Hematopoietic multipotent progenitor cell treated with erythropoietin and hydrocortisone succinate and interleukin-3 and kit ligand, for 6 days (in vitro differentiated cells): ENCODE results near the gene TGM4.
"Not testable (repeated sequence)": the region's sequence is repeated elsewhere in the genome, so short reads cannot be mapped to it uniquely, and the experiment has no call there.

ENCODE experiments used
- DNase-seq: peaks from one replicate; pipeline ENCODE4 v3.0.0-alpha.2; 2015

Gene TGM4

DNA sequence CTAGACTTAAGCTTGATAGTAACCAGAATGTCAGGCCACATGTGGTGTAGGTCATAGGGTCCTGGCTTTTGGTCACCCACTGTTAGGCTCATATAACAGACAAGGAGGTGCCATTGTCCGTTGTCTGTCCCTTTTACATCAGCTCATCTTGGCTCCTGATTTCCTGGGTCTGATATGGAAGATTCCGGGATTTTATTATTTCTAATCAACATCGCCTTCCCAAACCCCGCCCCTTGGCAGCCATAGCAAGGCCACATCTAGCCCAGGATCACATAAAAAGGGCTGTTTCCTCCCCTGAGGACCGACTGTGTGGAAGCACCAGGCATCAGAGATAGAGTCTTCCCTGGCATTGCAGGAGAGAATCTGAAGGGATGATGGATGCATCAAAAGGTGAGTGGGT is at the start of gene TGM4:
TGM4 (plus strand) TSS at position 301 of the 400 bp plus-strand sequence; CDS start at position 372, 71 bp downstream.
- no peak for DNase-seq

DNA sequence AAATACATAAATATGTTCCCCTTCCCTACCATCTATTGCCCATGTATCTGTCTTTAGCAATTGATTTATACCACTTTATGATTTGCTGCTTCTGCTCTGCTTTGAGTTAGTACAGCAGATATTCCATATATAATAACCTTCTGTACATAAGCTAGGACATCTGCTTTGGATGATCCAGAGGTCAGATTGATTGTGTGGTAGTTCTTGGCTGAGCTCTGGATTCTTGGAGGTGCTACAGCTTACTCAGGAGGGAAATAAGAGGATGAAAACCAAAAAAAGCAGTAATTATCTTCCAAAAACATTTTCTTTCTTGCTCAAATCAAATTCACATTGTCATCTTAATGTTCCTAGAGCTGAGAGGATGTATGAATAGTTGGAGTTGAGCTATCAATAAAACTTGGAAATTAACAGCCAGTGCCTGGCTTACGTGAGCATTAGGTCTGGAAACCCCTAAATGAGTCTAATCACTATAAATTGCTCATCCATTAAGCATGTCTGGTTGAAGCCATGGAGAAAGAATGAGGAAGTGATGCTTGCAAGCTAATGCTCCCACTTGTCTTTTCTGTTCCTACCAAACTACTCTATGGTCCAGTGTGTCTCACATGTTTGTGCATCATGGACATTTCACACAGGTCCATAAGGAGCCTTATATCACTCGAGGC is 49.0 kb upstream of the TGM4 start:
- DNase-seq, result no peak

DNA sequence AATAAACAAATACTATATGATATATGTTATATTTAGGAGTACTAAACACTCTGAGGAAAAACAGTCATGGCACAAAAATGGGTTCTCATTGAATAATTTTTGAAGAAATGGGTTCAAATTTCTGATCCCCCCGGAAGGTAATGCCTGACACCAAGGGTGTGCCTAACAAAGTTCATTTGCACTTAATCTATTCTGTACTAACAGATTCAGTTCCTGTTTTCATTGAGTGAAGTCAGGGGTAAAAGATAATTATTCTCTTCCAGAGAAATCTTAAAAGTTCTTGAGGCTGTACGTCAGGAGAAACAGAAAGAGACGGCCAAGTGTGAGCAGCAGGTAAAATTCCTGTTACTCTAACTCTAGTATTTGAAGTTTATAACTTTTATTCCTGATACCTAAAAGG is 47.2 kb upstream of the TGM4 start:
- no peak for DNase-seq

DNA sequence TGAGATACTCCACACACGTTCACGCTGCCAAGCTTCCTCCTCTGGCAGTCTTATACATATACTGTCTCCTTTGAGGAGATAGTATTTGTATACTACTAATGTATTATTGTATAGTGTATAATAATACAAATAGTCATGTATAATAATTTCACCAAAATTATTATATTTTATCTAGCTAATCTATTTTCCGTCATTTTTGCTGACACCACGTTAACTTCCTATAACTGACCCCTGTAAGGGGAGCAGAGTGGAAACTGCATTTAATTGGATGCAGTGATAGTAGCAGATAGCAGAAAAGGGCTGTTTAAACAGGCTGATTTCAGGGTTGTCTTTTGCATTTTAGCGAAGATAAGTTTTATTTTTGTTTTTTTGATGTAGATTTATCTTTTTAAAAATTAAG is 43.2 kb upstream of the TGM4 start:
- no peak for DNase-seq

DNA sequence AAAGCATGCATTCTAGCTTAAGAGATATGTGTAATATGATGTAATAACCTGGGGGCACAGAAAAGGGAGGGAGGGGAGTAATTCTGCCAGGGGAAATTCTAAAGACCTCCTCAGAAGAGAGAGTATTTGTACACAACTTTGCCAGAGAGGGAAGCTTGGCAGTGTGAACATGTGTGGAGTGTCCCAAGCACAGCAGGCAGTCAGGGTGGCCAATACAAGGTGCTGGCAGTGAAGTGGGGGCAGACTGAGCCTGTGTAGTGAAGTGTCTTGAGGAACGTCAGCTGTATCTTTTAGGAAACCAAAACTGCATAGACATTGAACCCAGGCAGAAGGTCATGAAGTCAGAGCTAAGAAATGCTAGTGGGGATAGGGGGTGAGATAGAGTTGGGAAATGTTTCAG is 42.4 kb upstream of the TGM4 start:
- DNase-seq, result no peak

DNA sequence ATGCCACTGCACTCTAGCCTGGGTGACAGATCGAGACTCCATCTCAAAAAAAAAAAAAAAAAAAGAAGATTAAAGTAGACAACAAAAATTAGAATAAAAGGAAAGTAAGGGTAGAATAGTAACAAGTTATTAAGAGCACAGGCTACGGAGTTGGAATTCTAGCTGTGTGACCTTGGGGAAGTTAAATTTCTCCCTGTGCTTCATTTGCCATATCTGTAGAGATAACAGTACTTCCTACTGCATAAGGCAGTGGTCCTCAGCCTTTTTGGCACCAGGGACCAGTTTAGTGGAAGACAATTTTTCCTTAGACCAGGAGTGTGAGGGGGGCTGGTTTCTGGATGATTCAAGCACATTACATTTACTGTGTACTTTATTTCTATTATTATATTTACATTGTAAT is 41.4 kb upstream of the TGM4 start:
- DNase-seq, result no peak

DNA sequence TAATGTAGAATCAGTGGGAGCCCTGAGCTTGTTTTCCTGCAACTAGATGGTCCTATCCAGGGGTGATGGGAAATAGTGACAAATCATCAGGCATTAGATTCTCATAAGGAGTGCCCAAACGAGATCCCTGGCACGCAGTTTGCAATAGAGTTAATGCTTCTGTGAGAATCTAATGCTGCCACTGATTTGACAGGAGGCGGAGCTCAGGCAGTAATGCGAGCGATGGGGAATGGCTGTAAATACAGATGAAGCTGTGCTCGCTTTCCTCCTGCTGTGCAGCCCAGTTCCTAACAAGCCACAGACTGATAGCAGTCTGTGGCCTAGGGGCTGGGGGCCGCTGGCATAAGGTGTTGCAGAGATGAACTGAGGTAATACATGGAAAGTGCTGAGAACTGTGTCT is 41.0 kb upstream of the TGM4 start:
- no peak for DNase-seq

DNA sequence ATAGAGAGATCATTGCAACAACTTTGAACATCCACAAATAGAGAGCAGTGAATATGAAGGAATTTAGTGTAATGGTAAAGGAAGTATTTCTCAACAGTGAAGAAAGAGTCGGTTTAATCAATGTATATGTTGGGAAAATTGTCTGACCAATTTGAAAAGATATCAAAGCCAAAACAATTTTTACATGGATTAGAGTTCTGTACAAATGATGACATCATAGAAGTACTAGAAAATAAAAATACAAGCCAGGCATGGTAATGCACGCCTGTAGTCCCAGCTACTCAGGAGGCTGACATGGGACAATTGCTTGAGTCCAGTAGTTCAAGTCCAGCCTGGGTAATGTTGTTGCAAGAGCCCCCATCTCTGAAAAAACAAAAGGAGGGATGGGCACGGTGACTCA is 38.7 kb upstream of the TGM4 start:
- no peak for DNase-seq

DNA sequence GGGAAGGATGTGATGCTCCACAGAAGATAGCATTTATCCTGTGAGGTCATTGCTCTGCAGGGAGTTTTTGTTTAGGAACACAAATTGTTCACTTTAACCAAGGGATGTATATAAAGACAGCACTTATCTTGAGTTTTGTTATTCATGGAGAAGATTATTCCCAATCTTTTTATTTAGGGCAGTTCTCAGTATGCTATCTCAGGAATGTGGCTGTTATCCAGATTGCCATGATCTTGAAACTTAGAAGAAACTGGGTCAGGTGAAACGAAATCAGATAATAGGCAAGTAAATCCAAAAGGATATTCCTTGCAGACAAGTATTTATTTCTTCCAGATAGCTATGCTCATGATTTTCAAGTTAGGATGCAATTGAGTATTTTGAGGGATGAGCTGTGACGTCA is 32.0 kb upstream of the TGM4 start:
- DNase-seq, result no peak

DNA sequence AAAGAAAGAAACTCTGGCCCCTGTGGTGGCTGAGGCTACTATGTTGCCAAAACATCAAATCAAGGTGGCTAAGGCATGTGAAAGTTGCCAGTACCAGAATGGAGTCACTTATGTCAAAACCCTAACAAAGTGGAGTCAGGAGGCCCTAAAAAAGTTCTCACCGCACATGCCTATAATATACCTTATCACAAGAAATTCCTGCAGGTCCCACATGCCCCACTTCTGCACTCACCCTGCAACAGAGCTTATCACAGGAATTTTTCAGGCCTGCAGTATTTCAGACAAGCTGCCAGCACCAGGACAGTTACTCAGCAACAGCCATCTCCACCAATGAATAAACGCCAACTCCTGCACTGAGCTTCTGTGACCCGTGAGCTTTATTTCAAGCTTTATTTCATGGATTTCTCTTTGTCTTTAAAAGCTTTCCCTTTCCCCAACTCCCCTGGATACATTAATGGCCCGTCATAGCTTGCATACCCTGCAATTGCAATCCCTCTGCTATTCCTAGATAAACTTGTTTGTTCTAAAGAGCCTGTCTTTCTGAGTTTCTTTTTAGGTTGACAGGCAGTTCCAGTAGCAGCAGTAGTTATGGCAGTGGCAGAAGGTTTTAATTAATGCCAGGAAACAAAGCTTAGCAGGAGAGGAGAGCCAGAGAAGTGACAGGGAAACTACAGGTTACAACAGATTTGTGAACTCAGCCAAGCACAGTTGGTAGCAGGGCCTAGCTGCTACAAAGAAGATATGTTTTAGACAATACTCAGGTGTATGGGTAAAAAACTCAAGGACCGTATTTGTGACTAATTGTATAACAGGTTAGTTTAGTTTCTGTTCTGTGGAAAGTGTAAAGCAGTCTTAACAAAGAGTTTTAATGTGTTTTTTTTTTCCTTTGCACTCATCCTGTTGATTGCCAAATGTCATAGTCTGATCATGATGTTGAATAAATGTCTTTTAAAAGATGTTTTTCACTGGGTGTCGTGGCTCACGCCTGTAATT is 28.6 kb upstream of the TGM4 start:
- no peak for DNase-seq

DNA sequence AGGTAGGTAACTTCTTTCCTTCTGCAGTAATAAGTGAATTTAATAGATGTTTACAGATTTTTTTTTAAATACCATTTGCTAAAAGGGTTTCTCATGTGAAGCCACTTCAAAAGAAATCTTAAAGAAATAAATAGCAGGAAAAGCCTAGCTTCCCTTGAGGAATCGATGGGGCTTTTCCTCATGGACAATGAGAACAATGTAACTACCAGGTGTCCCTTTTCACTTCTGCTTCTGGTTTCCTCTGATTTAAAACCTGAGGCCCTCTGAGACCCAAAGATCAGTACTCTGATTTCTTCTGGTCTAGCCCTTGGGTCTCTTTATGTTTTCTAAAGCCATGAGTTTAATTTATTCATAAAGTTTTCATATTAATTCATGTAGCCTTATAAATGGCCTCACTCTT is 25.8 kb upstream of the TGM4 start:
- DNase-seq, result no peak

DNA sequence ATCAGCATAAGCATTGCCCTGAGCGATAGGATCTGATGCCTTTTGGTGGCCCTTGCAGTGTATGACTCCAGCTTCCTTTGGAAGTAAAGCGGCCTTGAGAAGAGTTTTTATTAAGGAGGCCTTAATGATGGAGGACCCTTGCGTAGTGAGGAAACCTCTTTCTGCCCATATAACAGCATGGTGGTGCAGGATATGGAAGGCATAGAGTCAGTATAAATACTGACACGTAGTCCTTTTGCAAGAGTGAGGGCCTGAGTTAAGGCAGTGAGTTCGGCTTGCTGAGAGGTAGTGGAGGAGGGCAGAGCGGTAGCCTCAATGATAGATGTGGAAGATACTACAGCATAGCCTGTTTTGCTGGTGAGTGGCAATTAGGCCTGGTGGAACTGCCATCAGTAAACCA is 17.7 kb upstream of the TGM4 start:
- not testable (repeated sequence) for DNase-seq

DNA sequence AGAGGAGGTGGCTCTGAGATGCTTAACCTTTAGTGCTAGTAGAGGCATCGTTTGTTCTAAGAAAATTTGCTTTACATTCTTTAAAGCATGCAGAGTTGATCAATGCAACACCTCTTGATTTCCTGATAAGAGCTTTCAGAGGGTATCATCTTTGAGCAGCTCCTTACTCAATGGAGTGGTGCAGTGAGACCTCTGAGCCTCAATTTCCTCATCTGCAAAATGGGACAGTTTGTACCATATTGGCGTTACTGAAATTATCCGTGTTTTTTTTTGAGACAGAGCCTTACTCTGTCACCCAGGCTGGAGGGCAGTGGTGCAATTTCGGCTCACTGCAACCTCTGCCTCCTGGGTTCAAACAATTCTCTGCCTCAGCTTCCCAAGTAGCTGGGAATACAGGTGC is 14.3 kb upstream of the TGM4 start:
- DNase-seq, result no peak

DNA sequence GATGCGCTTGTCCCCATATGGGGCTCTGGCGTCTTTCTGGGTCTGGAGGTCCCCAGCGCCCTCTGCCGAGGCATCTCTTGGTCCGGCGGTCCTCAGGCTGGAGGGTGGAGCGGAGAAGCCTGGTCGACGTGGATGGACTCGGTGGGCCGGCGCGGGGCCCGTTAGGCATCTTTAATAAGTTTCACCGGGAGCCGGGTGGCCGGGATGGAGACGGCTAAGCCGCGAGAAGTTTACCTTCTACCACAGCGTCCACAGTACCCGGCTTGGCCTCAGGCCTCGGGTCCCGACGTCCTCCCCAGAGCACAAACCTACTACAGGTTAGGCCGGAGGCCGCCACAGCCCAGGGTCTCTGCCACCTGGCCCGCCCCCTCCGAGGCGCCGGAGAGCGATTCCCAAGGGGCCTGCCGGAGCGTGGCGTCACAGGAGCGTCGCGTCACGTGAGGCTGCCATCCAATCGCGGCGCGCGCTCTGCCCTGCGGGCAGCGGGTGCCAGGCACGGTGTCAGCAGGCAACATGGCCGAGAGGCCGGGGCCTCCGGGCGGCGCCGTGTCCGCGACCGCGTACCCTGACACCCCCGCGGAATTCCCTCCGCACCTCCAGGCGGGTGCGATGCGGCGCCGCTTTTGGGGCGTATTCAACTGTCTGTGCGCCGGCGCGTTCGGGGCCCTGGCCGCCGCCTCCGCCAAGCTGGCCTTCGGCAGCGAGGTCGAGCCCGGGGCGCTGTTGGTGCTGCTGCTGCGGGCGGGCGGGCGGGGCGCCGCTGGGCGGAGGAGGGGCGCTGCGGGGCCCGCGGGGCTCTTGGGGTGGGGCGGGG is 12.8 kb upstream of the TGM4 start, which contains the start of gene TMEM42:
TMEM42 (plus strand) TSS at position 501 of the 814 bp plus-strand sequence; CDS start at position 514, 13 bp downstream.
- peak; percentile 93 for DNase-seq

DNA sequence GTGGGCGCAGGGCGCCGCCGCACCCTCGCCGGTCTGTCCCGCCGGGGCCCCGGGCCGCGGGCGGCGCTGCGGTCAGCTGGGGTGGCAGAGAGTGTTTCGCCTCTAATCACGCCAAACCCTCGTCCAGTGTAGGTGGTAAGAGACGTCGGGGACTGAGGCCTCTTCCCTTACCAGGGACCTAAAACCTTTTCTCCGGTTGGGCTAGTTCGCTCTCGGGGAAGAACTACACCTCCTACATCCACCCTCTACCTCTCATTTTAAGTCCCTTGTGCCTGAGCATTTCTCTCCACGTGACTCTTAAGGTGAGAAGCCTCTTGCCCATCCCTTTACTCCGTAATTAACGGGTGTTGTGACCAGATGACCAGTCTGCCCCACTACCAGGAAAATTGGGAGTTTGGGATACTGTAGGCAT is 12.2 kb upstream of the TGM4 start:
- peak; percentile 56 for DNase-seq

DNA sequence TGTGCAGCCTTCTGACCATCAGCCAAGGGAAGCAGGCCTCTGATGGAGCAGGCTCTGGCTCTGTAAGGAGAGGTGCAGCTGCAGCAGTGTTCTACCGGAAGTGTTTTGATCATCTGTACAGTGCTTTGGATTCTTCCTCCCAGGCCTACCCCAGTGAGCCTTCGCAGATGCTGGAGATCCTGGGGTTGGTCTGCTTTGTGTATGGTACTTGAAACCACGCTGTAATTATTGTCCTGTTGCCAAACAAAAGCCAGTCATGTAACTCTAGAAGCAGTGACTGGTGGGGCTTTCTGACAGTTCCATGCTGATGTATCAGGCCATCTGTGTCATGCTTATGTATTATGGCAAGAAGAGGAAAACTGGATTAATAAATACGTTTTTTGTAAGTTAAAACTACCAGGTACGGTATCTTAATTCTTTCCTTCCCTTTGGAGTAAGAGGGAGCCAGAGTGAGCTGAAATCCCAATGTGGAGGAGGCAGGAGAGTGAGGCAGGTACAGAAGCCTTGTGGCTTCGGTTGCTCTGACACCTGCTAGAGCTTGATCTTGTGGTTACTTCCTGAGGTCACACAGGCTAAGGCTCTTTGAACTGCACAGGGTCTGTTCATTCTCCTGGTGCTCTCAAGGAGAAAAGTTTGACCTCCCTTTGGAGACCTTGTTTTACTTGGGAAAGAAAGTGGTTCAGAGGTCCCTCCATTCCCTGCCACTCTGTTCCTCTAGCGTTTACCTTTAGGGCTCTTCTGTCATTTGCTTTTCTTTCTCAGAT is 9.0 kb upstream of the TGM4 start:
- no peak for DNase-seq

DNA sequence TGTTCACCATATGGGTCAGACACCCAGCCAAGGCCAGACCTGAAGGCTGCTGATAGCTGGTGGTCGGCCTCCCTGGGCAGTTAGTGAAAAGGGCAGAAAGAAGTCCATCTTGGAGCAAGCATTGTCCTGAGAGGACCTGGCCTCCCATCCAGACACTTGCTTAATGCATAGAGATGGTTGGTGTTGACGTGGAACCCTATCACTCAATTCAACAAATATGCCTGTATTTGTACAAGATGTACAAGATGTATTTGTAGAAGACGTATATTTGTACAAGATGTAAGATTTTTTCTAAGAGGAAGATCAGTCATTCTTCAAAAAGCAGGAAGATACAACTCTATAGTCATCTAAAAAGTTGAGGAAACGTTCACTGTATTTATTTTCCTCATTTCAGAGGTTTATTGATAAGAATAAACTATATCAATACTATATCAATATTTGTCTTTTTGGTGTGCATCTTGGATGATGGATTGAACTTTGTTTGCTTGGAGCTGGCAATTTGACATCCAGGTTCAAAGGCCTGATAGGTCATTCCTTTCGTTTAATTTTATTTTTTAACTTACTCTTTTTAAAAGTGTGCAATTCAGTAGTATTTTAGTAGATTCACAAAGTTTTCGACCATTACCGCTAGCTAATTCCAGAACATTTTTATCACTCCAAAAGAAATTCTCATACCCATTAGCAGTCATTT is 6.8 kb upstream of the TGM4 start:
- DNase-seq, result no peak

DNA sequence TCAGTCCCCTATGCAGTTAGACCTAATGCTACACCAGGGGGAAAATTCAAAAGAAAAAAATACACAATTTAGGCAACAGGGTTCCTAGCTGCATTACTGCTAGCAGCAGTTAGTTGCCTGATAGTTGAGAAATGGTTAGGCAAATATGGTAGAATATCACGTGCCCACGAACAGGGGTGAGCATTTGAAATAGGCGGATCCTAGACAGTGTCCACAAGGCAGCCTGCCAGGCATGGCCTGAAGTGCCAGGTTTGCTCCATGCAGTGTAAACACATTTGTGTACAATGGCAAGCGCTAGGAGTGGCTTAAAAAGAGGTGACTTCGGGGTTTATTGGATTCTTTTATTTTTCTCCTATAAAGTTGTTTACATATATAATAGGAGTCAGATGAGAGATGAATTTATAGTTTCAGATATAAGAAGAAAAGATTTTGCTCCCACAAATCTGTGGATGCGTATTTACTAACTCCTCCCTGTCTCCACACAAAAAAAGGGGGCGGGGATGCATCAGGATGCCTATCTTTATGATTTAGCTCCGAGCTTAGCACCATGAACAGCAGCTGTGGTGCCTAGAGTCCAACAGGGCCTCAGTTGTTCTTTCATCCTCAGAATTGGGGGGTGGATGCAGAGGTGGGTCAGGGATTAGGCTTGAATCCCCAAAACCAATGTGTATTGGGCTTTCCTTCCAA is 3.9 kb upstream of the TGM4 start:
- DNase-seq, result no peak

DNA sequence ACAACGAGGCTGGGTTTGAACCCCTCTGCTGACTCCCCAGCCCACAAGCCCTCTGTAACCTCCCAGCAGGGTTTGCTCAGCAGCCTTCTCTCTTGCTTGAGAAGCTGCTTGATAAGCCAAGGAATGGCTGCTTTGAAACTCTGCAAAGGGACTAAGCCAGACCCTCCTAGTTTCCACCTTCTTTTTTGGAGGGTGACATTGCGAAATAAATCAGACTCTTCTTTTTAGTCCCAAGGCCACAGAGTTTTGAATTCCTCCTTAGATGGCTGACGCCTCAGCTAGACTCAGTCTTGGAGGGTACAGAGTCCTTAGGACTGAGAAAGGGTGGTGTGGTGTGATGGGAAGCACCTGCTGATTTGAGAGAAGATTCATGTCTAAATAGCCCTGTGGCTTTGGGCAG is 1.2 kb downstream of the TGM4 start:
- DNase-seq, result no peak

DNA sequence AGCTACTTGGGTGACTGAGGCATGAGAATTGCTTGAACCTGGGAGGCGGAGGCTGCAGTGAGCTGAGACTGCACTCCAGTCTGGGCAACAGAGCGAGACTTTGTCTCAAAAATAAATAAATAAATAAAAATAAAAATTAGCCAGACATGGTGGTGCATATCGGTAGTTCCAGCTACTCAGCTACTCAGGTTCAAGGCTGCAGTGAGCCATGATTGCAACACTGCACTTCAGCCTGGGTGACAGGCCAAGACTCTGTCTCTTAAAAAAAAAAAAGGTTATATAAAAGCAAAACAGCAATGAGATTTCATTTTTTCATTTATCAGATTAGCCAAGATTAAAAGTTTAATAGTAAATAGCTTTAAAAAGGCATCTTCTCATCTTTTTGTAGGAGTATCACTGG is 2.9 kb downstream of the TGM4 start:
- no peak for DNase-seq

DNA sequence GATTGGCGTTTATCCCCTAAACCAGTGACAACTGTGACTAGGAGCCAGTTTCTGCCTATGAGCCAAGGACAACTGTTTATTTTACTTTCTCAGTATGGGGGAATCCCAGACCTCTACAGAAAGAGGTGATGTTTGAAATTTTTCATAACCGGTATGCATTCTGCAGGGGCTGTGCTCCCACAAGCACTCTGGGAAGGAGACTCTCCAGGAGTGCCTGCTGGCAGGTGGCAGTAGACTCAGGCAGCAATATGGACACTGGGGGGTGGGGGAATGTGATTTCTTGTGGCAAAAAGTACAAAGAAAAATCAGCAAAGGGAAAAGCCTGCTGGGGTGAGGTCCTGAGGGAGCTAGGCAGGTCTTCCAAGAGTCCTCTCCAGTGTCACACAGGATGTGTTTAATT is 5.9 kb downstream of the TGM4 start:
- no peak for DNase-seq
